Nephron (organoid): ENCODE results near the gene CBARP.

Experiments used
- H3K27ac Mint-ChIP-seq, 3 experiments: 2 replicates each; pipeline ENCODE4 v1.8.0; 2020; ENCODE audit warnings: mixed read lengths in 3 of 3, mild to moderate bottlenecking in 2 of 3, moderate library complexity in 1 of 3
- H3K27me3 Mint-ChIP-seq: 2 replicates; pipeline ENCODE4 v1.8.0; 2021; ENCODE audit warnings: low read depth, mild to moderate bottlenecking, moderate library complexity, mixed read lengths
- H3K36me3 Mint-ChIP-seq: 2 replicates; pipeline ENCODE4 v1.8.0; 2020; ENCODE audit warnings: low read depth, mixed read lengths
- H3K4me1 Mint-ChIP-seq: 2 replicates; pipeline ENCODE4 v1.8.0; 2020; ENCODE audit warnings: mixed read lengths
- H3K4me3 Mint-ChIP-seq, 3 experiments: 2 replicates each; pipeline ENCODE4 v1.8.0; 2020; ENCODE audit warnings: mild to moderate bottlenecking in 3 of 3, mixed read lengths in 3 of 3, moderate library complexity in 2 of 3
- H3K9me3 Mint-ChIP-seq: 2 replicates; pipeline ENCODE4 v1.8.0; 2020; ENCODE audit warnings: mixed read lengths
- CTCF ChIP-seq, 3 experiments: fragments of 200-600 bp; sonication (generic); IDR thresholded peaks; one replicate each; pipeline ENCODE4 v1.5.0; 2021; ENCODE audit warnings: antibody characterized with exemption in 3 of 3; ENCODE audit not compliant: unreplicated experiment in 3 of 3

CBARP gene

GRCh38 chr19:1229924-1230782 is 7.7 kb downstream of the CBARP start:
- no peaks in the 10 kb centered on the region for H3K9me3 Mint-ChIP-seq
- no peak overlapping the region for H3K4me3 Mint-ChIP-seq
- peaks cover 13% of the 10 kb centered on the region for H3K4me1 Mint-ChIP-seq
- no peak overlapping the region for H3K27ac Mint-ChIP-seq
- no peaks in the 10 kb centered on the region for H3K27me3 Mint-ChIP-seq
- no peak for TF ChIP-seq CTCF (IDR thresholded peaks at IDR 0.05; ENCODE audit: unreplicated experiment in 3 of 3)
- peaks cover 4% of the 10 kb centered on the region for H3K36me3 Mint-ChIP-seq

GRCh38 chr19:1229056-1229923 is 8.5 kb downstream of the CBARP start:
- peaks cover 13% of the 10 kb centered on the region for H3K4me1 Mint-ChIP-seq
- TF ChIP-seq CTCF (IDR thresholded peaks at IDR 0.05; ENCODE audit: unreplicated experiment in 3 of 3): no peak
- H3K36me3 Mint-ChIP-seq: peaks cover 4% of the 10 kb centered on the region
- H3K4me3 Mint-ChIP-seq: no peak overlapping the region
- H3K9me3 Mint-ChIP-seq: no peaks in the 10 kb centered on the region
- no peak overlapping the region for H3K27ac Mint-ChIP-seq
- no peaks in the 10 kb centered on the region for H3K27me3 Mint-ChIP-seq

GRCh38 chr19:1228161-1228957 is 9.4 kb downstream of the CBARP start:
- no peak overlapping the region for H3K27ac Mint-ChIP-seq
- H3K4me3 Mint-ChIP-seq: no peak overlapping the region
- H3K36me3 Mint-ChIP-seq: peaks cover 4% of the 10 kb centered on the region

GRCh38 chr19:1227304-1228054 is 10.3 kb downstream of the CBARP start:
- Mint-ChIP-seq H3K4me3 (no peak overlapping the region), H3K36me3 (peaks cover 4% of the 10 kb centered on the region), H3K4me1 (peaks cover 10% of the 10 kb centered on the region), H3K27ac (no peak overlapping the region), H3K9me3 (no peaks in the 10 kb centered on the region), H3K27me3 (no peaks in the 10 kb centered on the region)
- TF ChIP-seq CTCF (IDR thresholded peaks at IDR 0.05; ENCODE audit: unreplicated experiment in 3 of 3): no peak

More at GRCh38 chr19:1228161-1228957, 9.4 kb downstream of the CBARP start:
- Mint-ChIP-seq H3K4me1 (peaks cover 13% of the 10 kb centered on the region), H3K27me3 (no peaks in the 10 kb centered on the region), H3K9me3 (no peaks in the 10 kb centered on the region)
- no peak for TF ChIP-seq CTCF (IDR thresholded peaks at IDR 0.05; ENCODE audit: unreplicated experiment in 3 of 3)
